ENCODE measurements around the gene UNC5B. TPM values are rescaled to one million over a fixed set of nuclear protein-coding genes. Genes with fewer than 3 reads are reported as not detected.

Gene UNC5B
- total and polyA plus RNA-seq, 2 donors (not counting 1 experiment from before 2014, with no cell fraction given): 2.5 to 60.8 TPM

DNA sequence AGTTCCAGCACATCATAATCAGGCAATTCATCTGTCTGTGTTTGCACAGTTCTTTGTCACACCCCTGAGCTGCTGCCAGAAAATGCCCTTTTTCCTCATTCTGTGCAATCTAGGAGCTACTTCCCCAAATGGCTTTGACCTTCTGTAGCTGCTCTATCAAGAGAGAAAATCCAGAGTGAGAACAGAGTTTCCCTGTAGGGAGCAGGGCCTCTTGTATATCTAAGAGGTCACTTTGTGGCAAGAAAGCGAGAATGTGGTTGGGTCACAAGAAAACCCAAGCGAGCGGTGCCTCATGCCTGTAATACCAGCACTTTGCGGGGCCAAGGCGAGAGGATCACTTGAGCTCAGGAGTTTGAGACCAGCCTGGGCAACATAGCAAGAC, 131.0 kb downstream of the UNC5B start:
- Histone ChIP-seq H3K4me3 (replicated peaks in 1 of 4; ENCODE audit: control extremely low read depth in 1 of 4, insufficient read depth in 1 of 4, low read depth in 3 of 4, low read length in 4 of 4) (no peak overlapping the region), H4K20me1 (ENCODE audit: control insufficient read depth, extremely low read depth, insufficient read depth, low read length) (no peaks in the 10 kb centered on the region), H2AFZ (ENCODE audit: low read length) (no peak overlapping the region), H3K9ac (ENCODE audit: insufficient read depth, low read length) (no peak overlapping the region), H3K4me1 (ENCODE audit: control insufficient read depth, extremely low read depth, insufficient read depth, low read length) (no peaks in the 10 kb centered on the region), H3K27me3 (ENCODE audit: control insufficient read depth, insufficient read depth, low read length) (peaks cover 3% of the 10 kb centered on the region), H3K79me2 (ENCODE audit: control insufficient read depth, insufficient read depth, low read length) (no peaks in the 10 kb centered on the region), H3K36me3 (ENCODE audit: control insufficient read depth, insufficient read depth, low read length) (no peaks in the 10 kb centered on the region), H3K4me2 (ENCODE audit: extremely low read depth, insufficient read depth, low read length) (no peak overlapping the region), H3K9me3 (ENCODE audit: control insufficient read depth, insufficient read depth, low read depth, low read length) (no peaks in the 10 kb centered on the region), H3K27ac (ENCODE audit: insufficient read depth, low read length) (no peak overlapping the region)
- peak; percentile 15 to 75 for DNase-seq (ENCODE audit: low read depth in 2 of 2)
- TF ChIP-seq, protein P1, sequence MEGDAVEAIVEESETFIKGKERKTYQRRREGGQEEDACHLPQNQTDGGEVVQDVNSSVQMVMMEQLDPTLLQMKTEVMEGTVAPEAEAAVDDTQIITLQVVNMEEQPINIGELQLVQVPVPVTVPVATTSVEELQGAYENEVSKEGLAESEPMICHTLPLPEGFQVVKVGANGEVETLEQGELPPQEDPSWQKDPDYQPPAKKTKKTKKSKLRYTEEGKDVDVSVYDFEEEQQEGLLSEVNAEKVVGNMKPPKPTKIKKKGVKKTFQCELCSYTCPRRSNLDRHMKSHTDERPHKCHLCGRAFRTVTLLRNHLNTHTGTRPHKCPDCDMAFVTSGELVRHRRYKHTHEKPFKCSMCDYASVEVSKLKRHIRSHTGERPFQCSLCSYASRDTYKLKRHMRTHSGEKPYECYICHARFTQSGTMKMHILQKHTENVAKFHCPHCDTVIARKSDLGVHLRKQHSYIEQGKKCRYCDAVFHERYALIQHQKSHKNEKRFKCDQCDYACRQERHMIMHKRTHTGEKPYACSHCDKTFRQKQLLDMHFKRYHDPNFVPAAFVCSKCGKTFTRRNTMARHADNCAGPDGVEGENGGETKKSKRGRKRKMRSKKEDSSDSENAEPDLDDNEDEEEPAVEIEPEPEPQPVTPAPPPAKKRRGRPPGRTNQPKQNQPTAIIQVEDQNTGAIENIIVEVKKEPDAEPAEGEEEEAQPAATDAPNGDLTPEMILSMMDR (conservative IDR thresholded peaks at IDR 0.05 in 1 of 2, IDR thresholded peaks at IDR 0.05 in 1 of 2; ENCODE audit: low read depth in 1 of 2, low read length in 2 of 2): no peak
- no peak for TF ChIP-seq EZH2 (IDR thresholded peaks at IDR 0.05; ENCODE audit: low read length, missing control alignments)

DNA sequence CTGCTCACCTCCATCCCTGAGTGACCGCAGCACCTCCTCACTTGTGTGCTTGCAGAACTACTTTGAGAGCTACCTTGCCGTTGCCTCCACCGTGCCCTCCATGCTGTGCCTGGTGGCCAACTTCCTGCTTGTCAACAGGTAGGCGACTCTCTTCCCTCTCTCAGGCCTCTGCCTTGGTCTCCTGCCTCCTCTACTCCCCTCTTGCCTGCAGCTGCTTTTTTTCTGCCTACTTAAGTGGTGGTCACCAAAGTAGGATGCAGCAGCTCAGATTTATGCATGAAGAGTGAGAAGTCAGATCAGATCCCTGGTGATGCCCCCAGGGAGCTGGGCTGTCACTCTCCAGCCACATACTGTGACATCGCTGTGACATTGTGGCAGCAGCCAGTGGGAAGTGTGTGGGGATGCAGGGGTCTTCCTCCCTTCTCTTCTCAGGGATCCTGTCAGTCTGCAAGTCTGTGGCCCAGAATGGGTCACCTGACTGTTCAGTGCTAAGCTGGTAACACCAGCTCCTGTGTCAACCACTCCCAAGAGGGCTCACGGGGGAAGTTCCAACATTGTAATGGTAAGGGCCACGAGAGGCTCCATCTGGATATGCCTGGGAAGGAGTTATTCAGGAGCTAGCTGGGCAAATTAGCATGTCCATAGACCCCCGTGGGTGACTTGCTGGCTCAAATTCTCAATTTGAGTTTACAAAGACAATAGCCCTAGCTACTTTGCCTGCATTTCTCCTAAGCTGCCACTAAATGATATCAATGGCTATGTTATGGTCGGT, 132.0 kb downstream of the UNC5B start:
- Histone ChIP-seq H3K36me3 (ENCODE audit: control insufficient read depth, insufficient read depth, low read length) (no peaks in the 10 kb centered on the region), H3K9ac (ENCODE audit: insufficient read depth, low read length) (no peak overlapping the region), H3K4me3 (replicated peaks in 1 of 4; ENCODE audit: control extremely low read depth in 1 of 4, insufficient read depth in 1 of 4, low read depth in 3 of 4, low read length in 4 of 4) (no peak overlapping the region), H3K27ac (ENCODE audit: insufficient read depth, low read length) (no peak overlapping the region), H4K20me1 (ENCODE audit: control insufficient read depth, extremely low read depth, insufficient read depth, low read length) (no peaks in the 10 kb centered on the region), H2AFZ (ENCODE audit: low read length) (no peak overlapping the region), H3K4me1 (ENCODE audit: control insufficient read depth, extremely low read depth, insufficient read depth, low read length) (no peaks in the 10 kb centered on the region), H3K79me2 (ENCODE audit: control insufficient read depth, insufficient read depth, low read length) (no peaks in the 10 kb centered on the region), H3K4me2 (ENCODE audit: extremely low read depth, insufficient read depth, low read length) (no peak overlapping the region), H3K27me3 (ENCODE audit: control insufficient read depth, insufficient read depth, low read length) (peaks cover 3% of the 10 kb centered on the region), H3K9me3 (ENCODE audit: control insufficient read depth, insufficient read depth, low read depth, low read length) (no peaks in the 10 kb centered on the region)
- TF ChIP-seq, protein P1 (conservative IDR thresholded peaks at IDR 0.05 in 1 of 2, IDR thresholded peaks at IDR 0.05 in 1 of 2; ENCODE audit: low read depth in 1 of 2, low read length in 2 of 2): no peak
- TF ChIP-seq EZH2 (IDR thresholded peaks at IDR 0.05; ENCODE audit: low read length, missing control alignments): no peak
- DNase-seq (ENCODE audit: low read depth in 2 of 2): no peak

- Histone ChIP-seq H3K4me1 (ENCODE audit: control insufficient read depth, extremely low read depth, insufficient read depth, low read length) (no peaks in the 10 kb centered on the region), H3K79me2 (ENCODE audit: control insufficient read depth, insufficient read depth, low read length) (no peaks in the 10 kb centered on the region), H2AFZ (ENCODE audit: low read length) (no peak overlapping the region), H3K27ac (ENCODE audit: insufficient read depth, low read length) (no peak overlapping the region), H3K27me3 (ENCODE audit: control insufficient read depth, insufficient read depth, low read length) (peaks cover 3% of the 10 kb centered on the region), H3K4me3 (replicated peaks in 1 of 4; ENCODE audit: control extremely low read depth in 1 of 4, insufficient read depth in 1 of 4, low read depth in 3 of 4, low read length in 4 of 4) (no peak overlapping the region), H3K9ac (ENCODE audit: insufficient read depth, low read length) (no peak overlapping the region), H3K9me3 (ENCODE audit: control insufficient read depth, insufficient read depth, low read depth, low read length) (no peaks in the 10 kb centered on the region), H3K4me2 (ENCODE audit: extremely low read depth, insufficient read depth, low read length) (no peak overlapping the region), H4K20me1 (ENCODE audit: control insufficient read depth, extremely low read depth, insufficient read depth, low read length) (no peaks in the 10 kb centered on the region), H3K36me3 (ENCODE audit: control insufficient read depth, insufficient read depth, low read length) (no peaks in the 10 kb centered on the region)
- DNase-seq (ENCODE audit: low read depth in 2 of 2): no peak
- no peak for TF ChIP-seq EZH2 (IDR thresholded peaks at IDR 0.05; ENCODE audit: low read length, missing control alignments)
- TF ChIP-seq, protein P1 (conservative IDR thresholded peaks at IDR 0.05 in 1 of 2, IDR thresholded peaks at IDR 0.05 in 1 of 2; ENCODE audit: low read depth in 1 of 2, low read length in 2 of 2): no peak
These were observed 132.7 kb downstream of the UNC5B start for GRCh38 chr10:71344993-71345480.

Measured in fibroblast of lung (primary cell).